Endothelial cell of umbilical vein (primary cell): ENCODE results near the gene API5. TPM values are rescaled to one million over a fixed set of nuclear protein-coding genes. Genes with fewer than 3 reads are reported as not detected.

ENCODE experiments used
- BruUV-seq: library from RNA; stranded (reverse); fragments of 400-500 nt; replicated peaks from 2 replicates; lab custom pipeline; 2021; lab: Mats Ljungman, UMichigan
- CTCF ChIA-PET: fragments of 300-600, 350-600 bp; sonication (Branson Sonifier 250); formaldehyde crosslinking; loops from one replicate; lab custom pipeline; 2021; ENCODE audit warnings: antibody characterized with exemption, inconsistent platforms; lab: Charles Lee
- POLR2A ChIA-PET: fragments of 300-600, 350-600 bp; sonication (Branson Sonifier 250); formaldehyde crosslinking; loops from one replicate; lab custom pipeline; 2021; ENCODE audit warnings: antibody characterized with exemption, inconsistent platforms; lab: Charles Lee
- DNase-seq: peaks from one replicate; pipeline ENCODE4 v3.0.0-alpha.2; 2011; ENCODE audit warnings: low read depth, low spot score
- FAIRE-seq: peaks from 2 replicates; lab custom pipeline; 2011; peaks lifted over from hg19 to GRCh38; lab: Jason Lieb, UNC
- H2AFZ ChIP-seq: 2 replicates; pipeline ENCODE4 v1.6.0; 2012; ENCODE audit warnings: low read depth, low read length, control low read depth, inconsistent platforms
- H3K27ac ChIP-seq: 2 replicates; pipeline ENCODE4 v1.5.1; 2011; ENCODE audit warnings: low read depth, mild to moderate bottlenecking, control low read depth, low read length, moderate library complexity; ENCODE audit not compliant: insufficient read depth
- H3K27me3 ChIP-seq, 2 experiments: 2 replicates each; pipeline versions ENCODE4 v1.6.0 to v1.6.1; 2011; ENCODE audit warnings: low read length in 2 of 2, mixed read lengths in 1 of 2; ENCODE audit not compliant: control insufficient read depth in 2 of 2, insufficient read depth in 2 of 2
- H3K36me3 ChIP-seq, 2 experiments: 2 replicates in 1 of 2; 3 replicates in 1 of 2; pipeline ENCODE4 v1.5.1; 2011; ENCODE audit warnings: low read length in 2 of 2, mild to moderate bottlenecking in 1 of 2, moderate library complexity in 1 of 2; ENCODE audit not compliant: control insufficient read depth in 2 of 2, insufficient read depth in 2 of 2; ENCODE audit errors: extremely low read depth in 1 of 2
- H3K4me1 ChIP-seq: 3 replicates; pipeline ENCODE4 v1.5.1; 2011; ENCODE audit warnings: mild to moderate bottlenecking, low read length; ENCODE audit not compliant: control insufficient read depth, insufficient read depth; ENCODE audit errors: extremely low read depth
- H3K4me2 ChIP-seq: 2 replicates; pipeline ENCODE4 v1.6.1; 2011; ENCODE audit warnings: low read length, control low read depth, mixed read lengths; ENCODE audit not compliant: insufficient read depth
- H3K4me3 ChIP-seq, 3 experiments: fragments of 200-600 bp in 1 of 3; sonication (generic), shearing (Covaris generic) in 1 of 3; replicated peaks in 1 of 3; 2 replicates each; pipeline ENCODE4 v1.5.1; 2011 to 2016; ENCODE audit warnings: control low read depth in 3 of 3, low read length in 3 of 3, mild to moderate bottlenecking in 2 of 3, inconsistent platforms in 1 of 3, low read depth in 1 of 3, moderate library complexity in 1 of 3; ENCODE audit not compliant: insufficient read depth in 1 of 3
- H3K79me2 ChIP-seq: 2 replicates; pipeline ENCODE4 v1.6.0; 2012; ENCODE audit warnings: low read length, inconsistent platforms; ENCODE audit not compliant: control insufficient read depth, insufficient read depth
- H3K9ac ChIP-seq: replicated peaks from 2 replicates; pipeline ENCODE3; 2011; ENCODE audit warnings: low read length, control low read depth; ENCODE audit not compliant: insufficient read depth; ENCODE audit errors: extremely low read depth
- H3K9me1 ChIP-seq: replicated peaks from 3 replicates; pipeline ENCODE4 v1.6.0; 2011; ENCODE audit warnings: mild to moderate bottlenecking, low read length; ENCODE audit not compliant: control insufficient read depth, insufficient read depth; ENCODE audit errors: extremely low read depth
- H3K9me3 ChIP-seq: replicated peaks from 2 replicates; pipeline ENCODE4 v1.5.1; 2012; ENCODE audit warnings: low read length, inconsistent platforms; ENCODE audit not compliant: control insufficient read depth, insufficient read depth
- H4K20me1 ChIP-seq: replicated peaks from 2 replicates; pipeline ENCODE3; 2011; ENCODE audit warnings: mild to moderate bottlenecking, low read length; ENCODE audit not compliant: control insufficient read depth, insufficient read depth; ENCODE audit errors: extremely low read depth
- EZH2 ChIP-seq: IDR thresholded peaks from 2 replicates; pipeline ENCODE4 v1.6.1; 2012; ENCODE audit warnings: borderline replicate concordance, low read depth, mild to moderate bottlenecking, moderate library complexity, low read length, inconsistent platforms; ENCODE audit not compliant: severe bottlenecking
- FOS ChIP-seq: IDR thresholded peaks from 2 replicates; pipeline ENCODE4 v1.6.1; 2011; ENCODE audit warnings: mild to moderate bottlenecking, low read length, moderate library complexity, borderline replicate concordance; ENCODE audit not compliant: insufficient read depth
- GATA2 ChIP-seq: IDR thresholded peaks from 2 replicates; pipeline ENCODE4 v1.7.0; 2011; ENCODE audit warnings: low read depth, mild to moderate bottlenecking, moderate library complexity, mixed read lengths, low read length; ENCODE audit not compliant: insufficient read length, insufficient read depth
- JUN ChIP-seq: IDR thresholded peaks from 2 replicates; pipeline ENCODE4 v1.6.1; 2011; ENCODE audit warnings: borderline replicate concordance, low read depth; ENCODE audit not compliant: insufficient read length, insufficient read depth
- MAX ChIP-seq: IDR thresholded peaks from 2 replicates; pipeline ENCODE4 v1.6.1; 2011; ENCODE audit not compliant: insufficient read depth, insufficient read length
- MYC ChIP-seq: IDR thresholded peaks from one replicate; pipeline ENCODE4 v1.6.1; 2011; ENCODE audit warnings: mild to moderate bottlenecking, low read depth, low read length
- POLR2A ChIP-seq: IDR thresholded peaks from 2 replicates; pipeline ENCODE4 v1.6.1; 2012; ENCODE audit warnings: low read depth, mild to moderate bottlenecking, control low read depth, low read length
- POLR2AphosphoS5 ChIP-seq: IDR thresholded peaks from 2 replicates; pipeline ENCODE4 v1.6.1; 2012; ENCODE audit warnings: low read depth, mild to moderate bottlenecking, control low read depth, low read length, moderate library complexity; ENCODE audit not compliant: insufficient read depth
- dilution Hi-C: fragments of 300-500 bp; cut with MboI; formaldehyde crosslinking; loops from one replicate; pipeline ENCODE4 v1.15.0; 2019; ENCODE audit warnings: low sequenced_read_pairs; ENCODE audit not compliant: extremely low pct_ligation_motif_present
- intact Hi-C: fragments of 100-400 bp; cut with micrococcal nuclease; formaldehyde crosslinking; loops from one replicate; pipeline ENCODE4 v1.10.0; 2022
- polyA plus RNA-seq, 4 experiments: library from polyadenylated mRNA; depleted of rRNA in 3 of 4; stranded (reverse) in 3 of 4; unstranded in 1 of 4; fragments of >200 nt; gene quantifications; 2 replicates each; pipeline versions ENCODE4 v1.2.1 to v1.2.3, GENCODE V29; 2011 to 2012; ENCODE audit warnings: missing spikeins in 1 of 4
- total RNA-seq: library from RNA; stranded (reverse); gene quantifications from 2 replicates; pipeline ENCODE4 v1.2.3, GENCODE V29; 2021
- TF ChIP-seq, protein P1 (sequence below), 2 donors: IDR thresholded peaks; 1 replicate in 1 of 2; 2 replicates in 1 of 2; pipeline ENCODE4 v1.5.1; 2011; ENCODE audit warnings: low read length in 2 of 2, mild to moderate bottlenecking in 2 of 2, moderate library complexity in 2 of 2, control low read depth in 1 of 2, inconsistent platforms in 1 of 2, low read depth in 1 of 2; ENCODE audit not compliant: insufficient read depth in 1 of 2; ENCODE audit errors: extremely low read depth in 1 of 2

API5 gene
- total and polyA plus RNA-seq, 2 donors (not counting 3 experiments of a cell fraction or from before 2014, with no cell fraction given) = 26.5 to 103 TPM

DNA sequence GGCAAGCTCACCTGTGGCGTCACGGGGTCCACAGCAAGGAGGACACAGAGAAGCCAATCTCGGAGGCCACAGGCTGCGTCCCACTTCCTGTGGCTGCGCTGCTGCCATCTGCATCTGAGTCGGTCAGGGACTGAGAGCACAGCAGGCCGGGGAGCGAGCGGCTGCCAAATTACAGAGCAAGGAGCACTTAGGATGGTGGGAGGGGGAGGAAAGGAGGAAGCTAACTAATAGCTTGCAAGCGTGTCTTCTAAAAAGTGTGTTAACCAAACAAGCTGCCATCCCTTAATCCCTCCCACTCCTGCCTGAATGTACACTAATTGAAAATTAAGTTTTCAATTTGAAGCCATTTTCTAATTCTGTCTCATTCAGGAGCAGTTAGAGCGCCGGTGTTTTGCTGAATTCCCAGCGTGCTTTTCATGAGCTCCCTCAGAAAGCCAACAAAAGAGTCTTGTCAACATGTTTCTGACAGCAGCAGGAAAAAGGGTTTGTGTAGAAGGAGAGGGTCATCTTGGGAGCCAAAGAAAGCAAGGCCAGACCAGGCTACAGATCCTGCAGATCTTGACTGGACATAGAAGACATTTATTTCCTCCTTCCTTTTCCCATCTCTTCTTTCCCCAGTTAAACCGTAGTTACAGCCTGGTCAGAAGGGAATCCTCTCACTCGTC, 42.4 kb upstream of the API5 start:
- POLR2A ChIA-PET = no interaction called here
- CTCF ChIA-PET = interaction anchor here (1.9 kb wide), 1 partner anchor 13 kb away, joined by 6 read pairs; no protein-coding TSS in a partner anchor
- intact Hi-C loops = no loop called here
- TF ChIP-seq MAX (no peak), POLR2AphosphoS5 (no peak), POLR2A (no peak), MYC (no peak), JUN (no peak), GATA2 (no peak), EZH2 (no peak), FOS (no peak)
- TF ChIP-seq, protein P1, sequence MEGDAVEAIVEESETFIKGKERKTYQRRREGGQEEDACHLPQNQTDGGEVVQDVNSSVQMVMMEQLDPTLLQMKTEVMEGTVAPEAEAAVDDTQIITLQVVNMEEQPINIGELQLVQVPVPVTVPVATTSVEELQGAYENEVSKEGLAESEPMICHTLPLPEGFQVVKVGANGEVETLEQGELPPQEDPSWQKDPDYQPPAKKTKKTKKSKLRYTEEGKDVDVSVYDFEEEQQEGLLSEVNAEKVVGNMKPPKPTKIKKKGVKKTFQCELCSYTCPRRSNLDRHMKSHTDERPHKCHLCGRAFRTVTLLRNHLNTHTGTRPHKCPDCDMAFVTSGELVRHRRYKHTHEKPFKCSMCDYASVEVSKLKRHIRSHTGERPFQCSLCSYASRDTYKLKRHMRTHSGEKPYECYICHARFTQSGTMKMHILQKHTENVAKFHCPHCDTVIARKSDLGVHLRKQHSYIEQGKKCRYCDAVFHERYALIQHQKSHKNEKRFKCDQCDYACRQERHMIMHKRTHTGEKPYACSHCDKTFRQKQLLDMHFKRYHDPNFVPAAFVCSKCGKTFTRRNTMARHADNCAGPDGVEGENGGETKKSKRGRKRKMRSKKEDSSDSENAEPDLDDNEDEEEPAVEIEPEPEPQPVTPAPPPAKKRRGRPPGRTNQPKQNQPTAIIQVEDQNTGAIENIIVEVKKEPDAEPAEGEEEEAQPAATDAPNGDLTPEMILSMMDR (IDR thresholded peaks at IDR 0.05; ENCODE audit: extremely low read depth in 1 of 2, insufficient read depth in 1 of 2, low read depth in 1 of 2, low read length in 2 of 2) = no peak
- H3K9ac ChIP-seq = no peak overlapping the region
- DNase-seq (no peak), FAIRE-seq (no peak)
- H3K4me3 ChIP-seq = no peak overlapping the region
- no peaks in the 10 kb centered on the region for H3K36me3 ChIP-seq
- no peak overlapping the region for H3K4me2 ChIP-seq
- H3K27ac ChIP-seq = no peak overlapping the region
- no peaks in the 10 kb centered on the region for H3K9me1 ChIP-seq
- H3K27me3 ChIP-seq = no peaks in the 10 kb centered on the region
- H3K4me1 ChIP-seq = no peaks in the 10 kb centered on the region
- H3K79me2 ChIP-seq = no peaks in the 10 kb centered on the region
- no peaks in the 10 kb centered on the region for H3K9me3 ChIP-seq
- no peak overlapping the region for H2AFZ ChIP-seq
- dilution Hi-C loops = no loop called here
- no TSS peak for BruUV-seq
- no peaks in the 10 kb centered on the region for H4K20me1 ChIP-seq
